ENCODE measurements around the gene CBR1.
A peak's percentile ranks its signal among the peaks of the same experiment; 100 is the strongest.
"Not testable (repeated sequence)": the region's sequence is repeated elsewhere in the genome, so short reads cannot be mapped to it uniquely, and the experiment has no call there.

The CBR1 gene

DNA sequence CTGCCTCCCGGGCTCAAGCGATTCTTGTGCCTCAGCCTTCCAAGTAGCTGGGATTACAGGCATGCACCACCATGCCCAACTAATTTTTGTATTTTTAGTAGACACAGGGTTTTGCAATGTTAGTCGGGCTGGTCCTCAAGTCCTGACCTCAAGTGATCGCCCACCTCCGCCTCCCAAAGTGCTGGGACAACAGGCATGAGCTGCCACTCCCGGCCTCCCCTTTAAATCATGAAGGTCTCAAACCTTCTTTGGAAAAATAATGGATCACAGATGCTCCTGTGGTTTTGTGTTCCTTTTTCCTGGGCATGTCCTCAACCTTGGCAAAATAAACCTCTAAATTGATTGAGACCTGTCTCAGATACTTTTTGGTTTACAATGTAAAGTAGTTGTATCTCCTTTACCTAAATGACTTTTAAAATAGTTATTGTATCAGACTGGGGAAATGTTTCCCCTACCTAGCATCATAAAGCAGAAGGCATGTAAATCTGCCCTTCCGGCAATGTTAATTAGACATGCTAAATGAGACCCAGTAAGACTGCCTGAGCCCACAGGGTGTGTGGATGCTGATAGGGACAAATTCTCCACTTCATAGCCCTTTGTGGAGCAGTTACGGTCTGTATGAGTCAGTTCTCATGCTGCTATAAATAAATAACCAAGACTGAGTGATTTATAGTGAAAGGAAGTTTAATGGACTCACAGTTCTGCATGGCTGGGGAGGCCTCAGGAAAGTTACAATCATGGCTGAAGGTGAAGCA, 27.8 kb downstream of the CBR1 start:
- H3K36me3 ChIP-seq = no peaks in the 10 kb centered on the region
- no peaks in the 10 kb centered on the region for H3K27me3 ChIP-seq (ENCODE audit: insufficient read depth, low read depth, severe bottlenecking)
- no peak overlapping the region for H3K4me3 ChIP-seq (ENCODE audit: low read depth, low read length)
- H3K9me3 ChIP-seq (ENCODE audit: severe bottlenecking) = peaks cover 26% of the 10 kb centered on the region
- no peak for DNase-seq
- TF ChIP-seq, protein P1, sequence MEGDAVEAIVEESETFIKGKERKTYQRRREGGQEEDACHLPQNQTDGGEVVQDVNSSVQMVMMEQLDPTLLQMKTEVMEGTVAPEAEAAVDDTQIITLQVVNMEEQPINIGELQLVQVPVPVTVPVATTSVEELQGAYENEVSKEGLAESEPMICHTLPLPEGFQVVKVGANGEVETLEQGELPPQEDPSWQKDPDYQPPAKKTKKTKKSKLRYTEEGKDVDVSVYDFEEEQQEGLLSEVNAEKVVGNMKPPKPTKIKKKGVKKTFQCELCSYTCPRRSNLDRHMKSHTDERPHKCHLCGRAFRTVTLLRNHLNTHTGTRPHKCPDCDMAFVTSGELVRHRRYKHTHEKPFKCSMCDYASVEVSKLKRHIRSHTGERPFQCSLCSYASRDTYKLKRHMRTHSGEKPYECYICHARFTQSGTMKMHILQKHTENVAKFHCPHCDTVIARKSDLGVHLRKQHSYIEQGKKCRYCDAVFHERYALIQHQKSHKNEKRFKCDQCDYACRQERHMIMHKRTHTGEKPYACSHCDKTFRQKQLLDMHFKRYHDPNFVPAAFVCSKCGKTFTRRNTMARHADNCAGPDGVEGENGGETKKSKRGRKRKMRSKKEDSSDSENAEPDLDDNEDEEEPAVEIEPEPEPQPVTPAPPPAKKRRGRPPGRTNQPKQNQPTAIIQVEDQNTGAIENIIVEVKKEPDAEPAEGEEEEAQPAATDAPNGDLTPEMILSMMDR (IDR thresholded peaks at IDR 0.05; ENCODE audit: low read depth, low read length) = no peak
- peak overlapping the region; percentile 97 for H3K27ac ChIP-seq

DNA sequence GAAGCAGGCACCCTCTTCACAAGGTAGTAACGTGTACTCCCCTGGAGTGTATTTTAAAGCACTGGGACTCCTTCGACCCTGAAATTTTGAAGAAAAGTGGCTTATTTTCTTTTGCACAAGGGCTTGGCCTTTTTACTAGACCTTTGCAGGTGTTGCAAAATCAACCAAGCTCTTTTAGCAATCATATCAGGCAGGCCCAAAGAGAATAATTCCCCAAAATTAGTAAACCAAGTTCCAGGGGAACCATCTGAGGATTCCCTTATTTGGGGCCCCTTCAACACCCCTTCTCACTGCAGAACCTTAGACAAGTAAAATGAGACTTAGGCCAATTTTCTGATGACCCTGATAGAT, 28.3 kb downstream of the CBR1 start:
- DNase-seq = no peak
- Histone ChIP-seq H3K9me3 (ENCODE audit: severe bottlenecking) (peaks cover 26% of the 10 kb centered on the region), H3K4me3 (ENCODE audit: low read depth, low read length) (no peak overlapping the region), H3K27me3 (ENCODE audit: insufficient read depth, low read depth, severe bottlenecking) (no peaks in the 10 kb centered on the region), H3K36me3 (no peaks in the 10 kb centered on the region), H3K27ac (peak overlapping the region; percentile 97)
- TF ChIP-seq, protein P1 (IDR thresholded peaks at IDR 0.05; ENCODE audit: low read depth, low read length) = no peak

DNA sequence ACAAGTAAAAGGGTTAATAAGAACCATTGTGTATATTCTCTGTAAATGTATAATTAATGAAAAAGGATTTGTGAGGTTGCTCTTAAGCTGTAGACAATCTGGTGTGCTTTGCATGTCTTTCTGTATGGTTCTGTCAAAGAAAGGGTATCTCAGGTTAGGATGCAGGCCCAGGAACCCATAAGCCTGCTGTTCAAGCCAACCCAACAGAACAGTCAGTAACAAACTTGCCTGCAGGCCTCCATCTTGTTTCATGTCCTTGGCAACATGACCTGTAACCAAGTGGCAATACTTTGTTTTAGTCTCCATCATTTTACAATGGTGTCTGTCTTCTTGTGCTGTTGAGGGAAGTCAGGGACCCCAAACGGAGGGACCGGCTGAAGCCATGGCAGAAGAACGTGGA, 29.2 kb downstream of the CBR1 start:
- Histone ChIP-seq H3K27me3 (ENCODE audit: insufficient read depth, low read depth, severe bottlenecking) (no peaks in the 10 kb centered on the region), H3K9me3 (ENCODE audit: severe bottlenecking) (peaks cover 23% of the 10 kb centered on the region), H3K27ac (peak overlapping the region; percentile 97), H3K36me3 (no peaks in the 10 kb centered on the region), H3K4me3 (ENCODE audit: low read depth, low read length) (peak overlapping the region; percentile 5)
- DNase-seq = peak; percentile 85
- TF ChIP-seq, protein P1 (IDR thresholded peaks at IDR 0.05; ENCODE audit: low read depth, low read length) = no peak

DNA sequence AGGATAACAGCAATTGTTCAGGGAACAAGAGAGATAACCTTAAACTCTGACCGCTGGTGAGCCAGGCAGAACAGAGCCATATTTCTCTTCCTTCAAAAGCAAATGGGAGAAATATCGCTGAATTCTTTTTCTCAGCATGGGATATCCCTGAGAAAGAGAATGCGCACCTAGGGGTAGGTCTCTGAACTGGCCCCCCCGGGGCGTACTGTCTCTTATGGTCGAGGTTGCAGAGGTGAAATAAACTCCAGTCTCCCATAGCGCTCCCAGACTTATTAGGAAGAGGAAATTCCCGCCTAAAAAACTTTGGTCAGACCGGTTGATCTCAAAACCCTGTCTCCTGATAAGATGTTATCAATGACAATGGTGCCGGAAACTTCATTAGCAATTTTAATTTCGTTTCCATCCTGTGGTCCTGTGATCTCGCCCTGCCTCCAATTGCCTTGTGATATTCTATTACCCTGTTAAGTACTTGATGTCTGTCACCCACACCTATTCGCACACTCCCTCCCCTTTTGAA, 29.9 kb downstream of the CBR1 start:
- not testable (repeated sequence) for H3K27me3 ChIP-seq (ENCODE audit: insufficient read depth, low read depth, severe bottlenecking); H3K36me3 ChIP-seq
- DNase-seq = peak; percentile 78
- peak overlapping the region; percentile 44 for H3K4me3 ChIP-seq (ENCODE audit: low read depth, low read length)
- peaks cover 15% of the 10 kb centered on the region for H3K9me3 ChIP-seq (ENCODE audit: severe bottlenecking)
- H3K27ac ChIP-seq = peak overlapping the region; percentile 97

DNA sequence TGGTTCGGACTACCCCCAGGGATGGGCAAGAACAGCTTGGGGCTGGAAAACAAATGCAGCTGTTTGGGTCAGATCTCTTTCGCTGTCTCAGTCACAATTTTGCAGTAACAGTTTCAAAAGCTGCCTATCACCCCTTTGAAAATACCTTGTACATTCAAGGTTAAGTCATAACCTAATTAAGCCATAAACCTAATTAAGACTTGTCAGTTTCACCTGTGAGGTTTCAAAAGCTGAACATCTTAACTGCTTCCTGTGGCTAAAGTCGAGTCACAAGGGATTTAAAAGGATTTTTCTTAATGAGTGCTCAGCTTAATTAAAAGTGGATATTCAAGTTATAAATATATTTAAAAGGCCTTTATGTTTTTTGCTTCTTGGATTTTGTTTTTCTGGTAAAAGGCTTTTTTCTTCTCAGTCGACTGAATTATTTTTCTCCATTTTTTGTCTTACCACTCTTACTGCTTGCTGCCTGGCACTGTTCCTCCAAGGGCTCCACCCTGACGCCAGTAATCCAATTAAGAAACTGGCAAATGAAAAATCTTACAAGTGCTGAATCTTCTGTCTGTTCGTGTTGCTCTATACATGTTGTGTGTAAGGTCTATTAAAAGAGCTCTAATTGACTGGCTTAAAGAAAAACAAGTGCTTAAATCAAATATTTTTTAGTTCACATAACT, 31.3 kb downstream of the CBR1 start:
- DNase-seq = peak; percentile 62
- peaks cover 12% of the 10 kb centered on the region for H3K9me3 ChIP-seq (ENCODE audit: severe bottlenecking)
- H3K4me3 ChIP-seq (ENCODE audit: low read depth, low read length) = peak overlapping the region; percentile 44
- TF ChIP-seq, protein P1 (IDR thresholded peaks at IDR 0.05; ENCODE audit: low read depth, low read length) = no peak
- H3K27me3 ChIP-seq (ENCODE audit: insufficient read depth, low read depth, severe bottlenecking) = no peaks in the 10 kb centered on the region
- no peaks in the 10 kb centered on the region for H3K36me3 ChIP-seq
- peak overlapping the region; percentile 97 for H3K27ac ChIP-seq

DNA sequence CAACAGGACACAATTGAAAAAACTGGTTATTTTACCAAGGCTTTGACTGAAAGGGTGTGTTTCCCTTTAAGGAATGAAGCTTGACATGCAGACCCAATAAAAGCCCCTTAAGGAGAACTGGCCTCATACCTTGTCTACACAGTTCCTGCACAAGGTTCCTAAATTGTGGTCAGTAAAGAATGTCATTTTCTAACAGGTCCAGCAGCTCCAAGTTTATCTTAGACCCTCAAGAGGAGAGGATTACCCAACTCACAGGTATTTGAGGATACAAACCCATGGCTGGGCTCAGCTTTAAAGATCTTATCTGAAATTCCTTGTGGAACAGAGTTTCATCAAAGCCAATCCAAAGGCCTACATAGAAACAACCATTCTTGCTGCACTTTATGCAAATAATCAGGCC, 33.6 kb downstream of the CBR1 start:
- TF ChIP-seq, protein P1 (IDR thresholded peaks at IDR 0.05; ENCODE audit: low read depth, low read length) = no peak
- Histone ChIP-seq H3K27me3 (ENCODE audit: insufficient read depth, low read depth, severe bottlenecking) (no peaks in the 10 kb centered on the region), H3K36me3 (no peaks in the 10 kb centered on the region), H3K9me3 (ENCODE audit: severe bottlenecking) (peaks cover 14% of the 10 kb centered on the region), H3K27ac (no peak overlapping the region), H3K4me3 (ENCODE audit: low read depth, low read length) (no peak overlapping the region)
- no peak for DNase-seq

Data from WERI-Rb-1 (cell line).